GM19463 (cell line): ENCODE measurements around the gene EPHX1.
"Not testable (repeated sequence)": the region's sequence is repeated elsewhere in the genome, so short reads cannot be mapped to it uniquely, and the experiment has no call there.

Source experiments
- ATAC-seq: cut with Tn5 transposase; IDR thresholded peaks from one replicate; pipeline ENCODE4 v1.9.1; 2021; ENCODE audit warnings: mild to moderate bottlenecking, moderate library complexity; ENCODE audit not compliant: unreplicated experiment

The EPHX1 gene

DNA sequence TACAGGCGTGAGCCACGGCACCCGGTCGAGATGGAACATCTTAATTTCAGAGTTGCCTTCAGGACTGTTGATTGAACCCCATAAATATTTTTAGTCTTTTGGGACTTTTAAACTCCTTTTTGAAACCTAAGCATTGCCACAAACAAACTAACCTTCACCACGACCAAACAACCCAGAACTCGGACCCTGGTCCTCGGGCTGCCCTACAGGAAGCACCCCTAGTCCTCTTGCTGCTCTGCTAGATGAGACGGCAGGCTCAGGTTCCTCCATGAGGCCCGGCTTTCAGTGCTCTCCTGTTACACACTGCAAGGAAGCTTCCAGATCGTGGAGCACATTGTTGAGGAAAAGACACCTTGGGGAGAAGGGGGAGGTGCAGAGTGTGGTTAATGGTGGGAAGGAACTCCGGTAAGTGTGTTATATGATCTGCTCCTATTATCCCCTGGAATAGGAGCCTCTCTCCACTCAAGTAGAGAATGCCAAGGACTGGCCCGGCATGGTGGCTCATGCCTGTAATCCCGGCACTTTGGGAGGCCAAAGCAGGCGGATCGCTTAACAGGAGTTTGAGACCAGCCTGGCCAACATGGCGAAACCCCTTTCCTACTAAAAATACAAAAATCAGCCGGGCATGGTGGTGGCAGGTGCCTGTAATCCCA is 5.7 kb downstream of the EPHX1 start:
- no peak for ATAC-seq

DNA sequence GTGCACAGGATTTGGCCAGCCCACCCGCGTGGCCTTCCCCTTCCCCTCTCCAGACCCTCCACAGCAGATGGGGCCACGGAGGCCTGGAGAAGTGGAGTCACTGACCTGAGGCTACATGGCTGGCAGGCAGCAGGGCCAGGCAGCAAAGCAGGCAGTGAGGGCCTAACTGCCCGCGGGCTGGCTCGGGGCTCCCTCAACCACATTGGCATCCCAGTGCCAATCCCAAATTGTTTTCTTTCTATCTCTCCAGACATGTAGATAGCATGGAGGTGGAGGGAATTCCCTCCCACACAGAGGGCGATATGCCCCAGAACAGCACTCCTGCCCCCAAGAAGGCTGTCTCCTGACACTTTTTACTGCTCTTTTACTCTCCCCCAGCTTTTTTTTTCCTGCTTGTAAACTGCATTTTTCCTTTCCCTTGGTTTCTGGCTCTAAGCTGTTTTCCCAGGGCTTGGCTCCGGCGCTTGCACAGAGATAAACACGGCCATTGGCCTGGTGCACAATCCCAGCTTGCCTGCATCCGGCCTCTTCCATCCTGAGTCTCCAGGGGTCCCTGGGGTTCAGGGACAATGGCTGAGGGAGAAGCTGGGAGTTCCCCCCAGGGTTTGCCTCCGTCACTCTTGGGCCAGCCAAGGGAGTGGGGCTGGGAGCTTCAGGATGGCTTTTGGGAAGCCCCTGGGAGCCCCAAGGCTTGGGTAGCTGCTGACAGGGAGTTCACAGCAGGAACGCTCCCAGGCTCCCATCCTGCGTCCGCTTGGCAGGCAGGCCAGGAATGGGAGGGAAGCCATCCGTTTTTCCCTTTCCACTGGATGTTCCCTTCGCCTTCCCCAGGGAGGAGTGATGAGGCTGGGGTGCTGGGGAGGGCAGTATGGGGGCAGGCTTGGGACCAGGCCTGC is 7.0 kb downstream of the EPHX1 start:
- no peak for ATAC-seq

DNA sequence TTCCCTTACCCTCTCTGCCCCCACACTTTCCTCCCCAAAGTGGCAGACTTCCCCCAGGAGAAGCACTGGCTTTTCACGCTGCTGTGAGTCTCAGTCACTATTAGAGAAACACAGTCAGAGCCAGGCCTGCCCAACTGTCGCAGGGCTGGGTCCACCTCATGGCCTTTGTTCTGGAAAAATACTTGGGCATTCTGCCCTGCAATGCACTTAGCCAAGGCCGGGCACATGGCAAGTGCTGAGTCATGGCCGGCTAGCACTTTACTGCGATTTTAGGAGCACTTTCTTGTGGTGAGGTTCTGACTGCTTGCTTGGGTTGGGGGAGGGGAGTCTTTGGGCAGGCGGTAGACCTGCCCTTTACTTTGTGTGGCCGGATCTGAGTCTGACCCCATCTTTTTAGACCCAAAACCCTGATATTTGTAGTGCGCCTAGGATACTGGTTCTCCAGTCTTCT is 7.7 kb downstream of the EPHX1 start:
- no peak for ATAC-seq

DNA sequence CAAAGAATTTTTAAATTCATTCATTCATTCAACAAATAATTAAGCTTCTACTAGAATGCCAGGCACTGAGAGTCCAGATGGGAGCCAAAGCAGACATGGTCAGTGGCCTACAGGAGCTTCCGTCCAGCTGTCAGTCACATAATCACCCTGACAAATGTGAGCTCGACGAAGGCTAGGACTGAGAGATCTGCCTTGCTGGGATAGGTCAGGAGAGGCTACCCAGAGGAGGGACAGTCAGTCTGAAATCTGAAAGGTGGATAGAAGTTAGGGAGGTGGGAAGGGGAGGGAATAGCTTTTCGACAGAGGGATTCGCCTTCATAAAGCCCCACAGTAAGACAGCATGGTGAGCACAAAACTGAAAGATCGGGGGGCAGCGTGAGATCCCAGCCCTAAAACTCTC is 8.3 kb downstream of the EPHX1 start:
- no peak for ATAC-seq

DNA sequence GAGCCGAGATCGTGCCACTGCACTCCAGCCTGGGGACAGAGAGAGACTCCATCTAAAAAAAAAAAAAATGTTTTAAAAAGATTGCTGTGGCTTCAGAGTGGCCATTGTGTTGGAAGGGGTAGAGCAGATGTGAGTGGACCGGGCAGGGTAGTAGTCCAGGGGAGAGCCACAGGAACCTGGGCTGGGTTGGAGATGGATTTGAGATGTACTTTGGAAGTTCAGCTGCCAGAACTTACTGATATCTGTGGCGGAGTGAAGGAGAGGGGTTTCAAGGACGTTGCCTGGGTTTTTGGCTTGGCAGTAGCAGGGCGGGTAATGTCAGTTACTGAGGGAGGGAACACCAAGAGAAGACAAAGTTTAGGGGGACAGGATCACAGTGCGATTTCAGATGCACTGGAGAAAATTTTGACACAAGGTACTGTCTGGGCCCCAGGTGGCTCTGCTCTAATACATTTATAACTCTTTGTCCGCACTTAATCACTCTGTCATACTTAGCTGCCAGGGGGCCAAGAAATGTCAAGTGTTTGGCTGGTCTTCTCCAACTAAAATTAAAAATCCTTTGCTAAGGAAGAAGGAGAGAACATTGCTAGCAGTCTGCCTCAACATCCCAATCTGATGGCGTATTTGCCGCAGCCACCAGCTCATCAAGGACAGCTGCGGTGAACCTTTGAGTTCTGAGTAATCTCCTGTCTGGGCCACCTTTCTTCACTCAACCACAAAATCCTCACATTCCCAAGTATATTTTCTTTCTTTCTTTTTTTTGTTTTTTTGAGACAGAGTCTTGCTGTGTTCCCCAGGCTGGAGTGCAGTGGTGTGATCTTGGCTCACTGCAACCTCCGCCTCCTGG is 9.6 kb downstream of the EPHX1 start:
- no peak for ATAC-seq

DNA sequence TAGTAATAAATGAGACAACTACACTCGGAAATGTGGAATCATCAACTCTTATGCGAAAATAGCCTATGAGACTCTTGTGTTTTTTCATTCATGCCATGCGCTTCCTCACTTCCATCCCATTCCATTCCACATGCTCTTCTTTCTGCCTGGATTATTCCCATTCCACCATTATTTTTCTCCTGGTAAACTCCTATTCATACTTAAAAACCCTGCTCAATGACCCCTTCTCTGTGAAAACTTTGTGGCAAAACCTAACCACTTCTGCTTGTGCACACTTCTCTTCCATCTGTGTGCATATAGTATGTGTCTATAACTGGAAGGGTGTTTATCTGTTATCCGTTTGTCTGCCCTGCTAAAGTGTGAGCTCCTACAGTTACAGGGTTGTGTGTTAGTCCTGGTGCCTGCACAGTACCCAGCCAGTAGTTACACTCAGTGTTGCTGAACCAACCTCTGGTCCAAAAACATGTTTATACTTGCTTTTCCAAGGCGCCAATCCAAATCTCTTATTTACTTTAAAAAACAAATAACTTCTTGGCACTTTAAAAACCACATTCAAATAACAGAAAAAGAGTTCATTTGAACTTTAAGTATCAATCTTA is 10.7 kb downstream of the EPHX1 start:
- no peak for ATAC-seq

DNA sequence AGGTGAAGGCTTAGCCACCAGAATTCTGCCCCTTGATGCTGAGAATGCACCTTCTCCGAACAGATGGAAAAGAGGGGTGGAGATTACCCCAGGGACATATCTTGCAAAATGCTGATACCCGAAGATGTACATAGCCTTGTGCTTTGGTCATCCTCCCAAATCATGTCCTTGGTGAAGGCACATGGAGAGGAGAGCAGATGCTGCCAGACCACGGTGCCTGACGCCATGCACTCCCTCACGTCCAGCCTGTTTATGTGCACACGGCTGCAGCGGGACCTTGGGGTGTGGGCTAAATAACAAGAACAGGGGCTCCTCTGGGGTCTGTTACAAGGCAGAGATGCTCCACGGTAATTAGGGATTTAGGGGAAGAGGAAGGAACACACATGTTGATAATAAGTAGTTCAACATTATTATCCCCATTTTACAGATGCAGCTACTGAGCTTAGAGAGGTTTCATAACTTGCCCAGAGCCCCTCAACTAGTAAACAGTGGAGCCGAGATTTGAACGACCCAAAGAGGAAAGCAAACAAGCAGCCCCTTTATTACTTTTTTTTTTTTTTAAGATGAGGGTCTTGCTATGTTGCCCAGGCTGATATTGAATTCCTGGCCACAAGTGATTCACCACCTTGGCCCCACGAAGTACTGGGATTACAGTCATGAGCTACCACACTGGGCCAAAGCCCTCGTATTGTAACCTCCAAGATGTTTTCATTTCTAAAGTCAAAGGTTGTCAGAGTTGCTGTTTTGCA is 12.9 kb downstream of the EPHX1 start:
- ATAC-seq: no peak

DNA sequence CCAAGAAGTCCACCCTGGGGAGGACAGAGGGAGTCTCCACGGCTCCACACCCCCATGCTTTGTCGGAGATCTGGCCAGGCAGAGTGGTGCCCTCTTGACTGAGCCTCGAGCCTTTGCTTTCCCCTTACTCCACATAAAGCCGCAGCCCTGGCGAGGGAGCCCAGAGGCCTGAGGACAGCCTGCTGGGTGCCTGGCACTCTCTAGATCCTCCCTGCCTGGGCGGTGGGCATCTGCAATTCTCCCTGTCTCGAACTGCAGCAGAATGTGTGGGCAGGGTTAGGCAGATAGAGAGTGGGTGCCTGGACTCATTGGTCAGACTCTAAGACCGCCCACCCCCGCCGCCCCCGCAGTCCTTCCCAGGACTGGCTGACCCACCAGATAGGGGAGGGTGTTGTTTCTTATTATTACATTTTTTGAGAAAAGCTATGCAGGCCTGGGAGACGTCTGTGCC is 13.9 kb downstream of the EPHX1 start:
- no peak for ATAC-seq

DNA sequence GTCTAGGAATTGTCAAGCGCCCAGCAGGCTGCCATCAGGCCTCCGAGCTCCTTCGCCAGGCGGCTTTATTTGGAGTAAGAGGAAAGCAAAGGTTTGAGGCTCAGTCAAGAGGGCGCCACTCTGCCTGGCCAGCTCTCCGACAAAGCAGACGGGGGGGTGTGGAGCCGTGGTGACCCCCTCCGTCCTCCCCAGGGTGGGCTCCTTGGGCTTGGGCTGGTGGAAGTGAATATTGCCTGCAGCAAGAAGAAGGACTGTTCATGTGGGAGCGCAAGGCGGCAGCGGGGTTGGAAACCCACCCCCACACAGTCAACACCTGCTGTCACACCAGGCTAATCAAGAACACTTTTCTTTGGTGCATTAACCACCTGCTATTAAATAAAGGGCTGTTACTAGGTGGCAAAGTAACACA is 14.6 kb downstream of the EPHX1 start:
- ATAC-seq: no peak

DNA sequence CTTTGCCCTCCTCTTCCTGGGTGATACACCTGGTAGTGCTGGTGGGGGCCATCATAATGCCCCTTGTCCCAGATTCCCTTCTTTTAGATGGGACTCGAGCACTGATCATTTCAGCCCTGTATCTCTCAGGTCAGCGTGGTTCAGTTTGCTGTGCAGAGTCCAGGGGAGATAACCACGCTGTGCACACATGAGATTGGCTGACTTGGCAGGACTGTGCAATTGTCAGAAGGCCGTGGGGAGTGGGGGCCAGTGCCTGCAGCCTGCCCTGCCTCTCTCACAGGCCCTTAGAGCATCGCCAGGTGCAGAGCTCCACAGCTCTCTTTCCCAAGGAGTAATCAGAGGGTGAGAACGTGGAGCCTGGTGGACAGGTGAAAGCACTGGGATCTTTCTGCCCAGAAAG is 15.2 kb downstream of the EPHX1 start:
- no peak for ATAC-seq

DNA sequence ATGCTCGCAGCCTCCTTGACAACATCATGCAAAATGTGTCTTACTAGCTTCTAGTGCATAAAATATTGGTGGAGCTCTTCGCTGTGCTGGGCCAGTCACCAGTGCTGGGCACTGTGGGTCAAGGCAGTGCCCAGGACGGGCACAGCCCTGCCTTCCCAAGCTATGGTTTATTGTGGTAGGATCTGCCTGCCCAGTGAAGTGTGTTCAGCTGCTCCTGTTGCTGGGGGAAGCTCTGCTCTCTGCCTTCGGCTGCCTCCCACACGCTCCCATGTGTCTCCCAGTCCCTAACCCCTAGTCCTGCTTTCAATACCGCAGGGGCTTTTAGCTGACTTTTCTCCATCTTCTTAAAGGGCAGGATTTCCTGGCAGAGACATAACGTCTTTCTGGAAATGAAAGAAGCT is 15.7 kb downstream of the EPHX1 start:
- no peak for ATAC-seq

DNA sequence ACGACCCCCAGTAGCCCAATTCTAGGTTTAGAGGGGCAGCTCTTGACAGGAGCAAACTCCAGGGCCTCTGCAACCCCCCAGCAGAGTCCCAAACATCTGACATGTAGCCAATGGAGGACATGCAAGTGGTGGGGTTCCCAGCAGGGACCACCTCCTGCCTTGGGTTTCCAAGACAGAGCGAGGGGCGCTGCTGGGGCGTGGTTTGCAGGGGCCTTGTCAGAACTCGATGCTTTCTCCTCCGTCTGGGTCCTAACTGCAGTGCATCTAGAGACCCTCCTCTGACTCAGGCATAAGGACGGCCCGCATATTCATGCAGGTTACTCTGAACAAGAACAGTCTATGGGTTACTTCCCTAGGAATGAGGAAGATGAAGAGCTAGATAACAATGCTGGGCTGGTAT is 17.2 kb downstream of the EPHX1 start:
- no peak for ATAC-seq

DNA sequence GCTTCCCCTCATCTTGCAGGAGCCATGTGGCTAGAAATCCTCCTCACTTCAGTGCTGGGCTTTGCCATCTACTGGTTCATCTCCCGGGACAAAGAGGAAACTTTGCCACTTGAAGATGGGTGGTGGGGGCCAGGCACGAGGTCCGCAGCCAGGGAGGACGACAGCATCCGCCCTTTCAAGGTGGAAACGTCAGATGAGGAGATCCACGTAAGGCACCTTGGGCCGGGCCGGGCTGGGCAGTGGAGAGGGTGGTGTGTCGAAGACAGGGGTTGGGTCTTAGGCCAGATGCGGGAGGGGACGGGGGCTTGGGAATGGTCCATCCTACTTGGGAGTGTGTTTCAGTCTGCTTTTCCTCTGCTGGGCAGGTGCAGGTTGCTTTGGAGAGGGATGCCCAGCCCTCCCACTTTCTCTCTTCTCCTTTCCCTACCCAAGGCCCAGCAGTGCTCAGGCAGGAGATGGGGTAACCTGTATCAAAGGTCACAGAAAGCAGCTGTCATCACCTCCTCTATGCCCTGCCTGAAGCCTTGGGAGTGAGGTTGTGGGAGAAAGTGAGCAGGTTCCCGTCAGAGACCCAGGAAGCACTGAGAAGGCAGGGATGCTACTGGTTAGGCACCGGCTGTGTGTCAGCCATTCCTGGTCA is 18.9 kb downstream of the EPHX1 start:
- no peak for ATAC-seq

DNA sequence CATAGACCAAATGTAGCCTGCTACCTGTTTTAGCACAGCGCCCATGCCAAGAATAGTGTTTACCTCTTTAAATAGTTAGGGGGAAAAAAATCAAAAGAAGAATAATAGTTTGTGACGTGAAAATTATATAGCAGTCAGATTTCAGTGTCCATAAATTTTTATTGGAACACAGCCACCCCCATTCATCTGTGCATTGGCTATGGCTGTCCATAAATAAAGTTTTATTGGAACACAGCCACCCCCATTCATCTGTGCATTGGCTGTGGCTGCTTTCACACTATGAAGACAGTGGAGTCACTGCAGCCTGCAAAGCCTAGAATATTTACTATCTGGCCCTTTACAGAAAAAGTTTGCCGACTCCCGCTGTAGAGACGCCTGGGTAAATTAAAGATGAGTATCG is 20.9 kb downstream of the EPHX1 start:
- ATAC-seq: no peak

DNA sequence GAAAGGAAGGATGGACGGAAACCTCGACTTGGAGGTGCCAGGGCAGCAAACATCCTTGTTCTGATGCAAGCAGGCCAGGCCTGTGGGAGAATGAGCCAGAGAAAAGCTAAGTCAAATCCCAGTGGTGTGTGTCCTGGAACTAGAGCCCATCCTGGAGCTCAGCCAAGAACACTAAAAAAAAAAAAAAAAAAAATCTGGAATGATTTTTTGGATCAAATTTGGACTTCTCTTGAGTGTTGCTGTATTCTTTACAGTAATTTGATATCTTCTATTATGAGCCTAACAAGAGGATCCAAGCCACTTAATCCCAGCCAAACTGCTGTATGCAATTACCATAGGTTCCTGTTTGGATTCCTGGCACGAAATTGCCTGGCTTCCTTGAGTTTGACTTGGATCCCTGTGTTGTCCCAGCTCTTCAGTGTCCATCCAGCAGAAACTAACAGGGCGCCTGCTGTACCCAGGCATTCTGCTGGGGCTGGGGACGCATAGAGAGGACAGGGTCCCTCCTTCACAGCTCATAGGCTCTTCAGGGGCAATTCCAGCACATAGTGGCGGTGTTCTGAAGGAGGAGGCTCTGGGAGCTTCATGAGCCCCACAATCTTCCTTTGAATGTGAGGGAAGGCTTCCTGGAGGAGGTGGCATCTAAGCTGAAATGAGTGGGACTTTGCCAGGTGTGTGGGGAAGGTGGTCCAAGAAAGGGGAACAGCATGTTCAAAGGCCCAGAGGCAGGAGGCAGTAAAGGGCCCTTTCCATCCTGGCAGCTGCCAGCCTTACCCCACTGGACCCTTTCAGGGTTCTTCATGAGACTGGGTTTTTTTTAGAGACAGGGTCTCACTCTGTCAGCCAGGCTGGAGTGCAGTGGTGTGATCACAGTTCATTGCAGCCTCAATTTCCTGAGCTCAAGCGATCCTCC is 24.7 kb downstream of the EPHX1 start:
- no peak for ATAC-seq

DNA sequence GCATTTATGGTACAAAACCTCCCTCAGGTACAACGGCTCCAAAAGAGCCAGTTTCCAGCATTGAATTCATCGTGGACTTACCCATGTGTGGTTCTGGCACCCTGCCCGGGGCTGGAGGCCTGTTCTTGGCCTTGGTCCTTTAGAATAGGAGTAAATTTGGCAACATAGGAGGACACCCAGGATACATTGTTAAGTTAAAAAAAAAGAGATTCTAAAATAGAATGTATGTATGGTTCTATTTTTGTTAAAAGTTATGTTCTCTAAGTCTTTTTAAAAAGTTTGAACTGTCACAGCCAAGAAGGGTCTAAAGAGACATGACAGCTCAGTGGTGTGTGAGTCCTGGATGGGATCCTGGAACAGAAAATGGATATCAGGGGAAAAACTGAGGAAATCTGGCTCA is 25.9 kb downstream of the EPHX1 start:
- ATAC-seq: no peak

DNA sequence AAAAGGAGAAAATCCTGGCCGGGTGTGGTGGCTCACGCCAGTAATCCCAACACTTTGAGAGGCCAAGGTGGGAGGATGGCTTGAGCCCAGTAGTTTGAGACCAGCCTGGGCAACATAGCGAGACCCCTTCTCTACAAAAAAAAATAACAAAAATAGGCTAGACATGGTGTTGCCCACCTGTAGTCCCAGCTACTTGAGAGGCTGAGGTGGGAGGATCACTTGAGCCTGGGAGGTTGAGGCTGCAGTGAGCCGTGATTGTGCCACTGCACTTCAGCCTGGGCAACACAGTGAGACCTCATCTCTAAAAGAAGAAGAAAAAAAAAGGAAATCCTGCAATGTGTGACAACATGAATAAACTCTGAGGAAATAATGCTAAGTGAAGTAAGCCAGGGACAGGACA is 26.4 kb downstream of the EPHX1 start:
- not testable (repeated sequence) for ATAC-seq

DNA sequence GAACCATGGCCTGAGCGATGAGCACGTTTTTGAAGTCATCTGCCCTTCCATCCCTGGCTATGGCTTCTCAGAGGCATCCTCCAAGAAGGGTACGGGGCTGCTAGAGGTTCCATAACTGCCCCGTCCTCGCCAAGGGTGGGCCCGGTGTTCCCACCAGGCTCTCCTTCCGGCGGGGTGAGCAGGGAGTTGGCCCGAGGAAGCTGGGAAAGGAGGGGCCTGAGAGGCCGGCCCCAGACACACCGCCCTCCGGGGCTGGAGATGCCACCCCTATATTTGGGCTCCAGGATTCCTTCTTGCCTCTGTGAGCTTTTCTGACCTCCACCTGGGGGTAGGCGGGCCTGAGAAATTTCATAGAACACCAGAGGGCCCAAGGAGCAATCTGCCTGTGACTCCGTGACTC is 28.9 kb downstream of the EPHX1 start:
- ATAC-seq: no peak

DNA sequence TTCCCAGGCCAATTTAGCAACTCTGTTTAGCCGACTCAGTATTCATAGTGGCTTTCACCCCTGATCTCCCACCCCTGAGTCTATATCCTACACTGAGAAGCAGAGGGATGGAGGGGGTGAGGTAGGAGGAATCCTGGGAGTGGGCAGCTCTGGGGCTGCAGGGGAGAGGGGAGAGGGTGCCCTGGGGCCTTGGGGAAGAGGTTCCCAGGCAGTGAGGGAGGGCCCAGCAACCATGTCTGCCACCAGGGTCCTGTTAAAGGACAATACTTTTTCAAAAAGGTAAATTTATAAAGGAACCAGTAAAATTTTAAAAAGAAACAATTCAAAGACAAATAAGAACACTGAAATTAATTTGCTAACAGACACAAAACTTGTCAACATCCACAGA is 30.3 kb downstream of the EPHX1 start:
- ATAC-seq: no peak
